8988T (cell line): ENCODE results near the gene USP19.
A peak's percentile ranks its signal among the peaks of the same experiment; 100 is the strongest.

Source experiments
- DNase-seq: peaks from one replicate; pipeline ENCODE4 v3.0.0; 2011

Gene USP19

GRCh38 chr3:49133226-49133951, 12.8 kb upstream of the USP19 start:
- DNase-seq, result peak; percentile 97

GRCh38 chr3:49132437-49133225, 12.0 kb upstream of the USP19 start, which contains the start of gene LAMB2:
LAMB2 (minus strand) TSS chr3:49133050; CDS start chr3:49132867, 183 bp downstream.
- DNase-seq, result peak; percentile 82

GRCh38 chr3:49132073-49132436, 11.4 kb upstream of the USP19 start:
- no peak for DNase-seq

DNA sequence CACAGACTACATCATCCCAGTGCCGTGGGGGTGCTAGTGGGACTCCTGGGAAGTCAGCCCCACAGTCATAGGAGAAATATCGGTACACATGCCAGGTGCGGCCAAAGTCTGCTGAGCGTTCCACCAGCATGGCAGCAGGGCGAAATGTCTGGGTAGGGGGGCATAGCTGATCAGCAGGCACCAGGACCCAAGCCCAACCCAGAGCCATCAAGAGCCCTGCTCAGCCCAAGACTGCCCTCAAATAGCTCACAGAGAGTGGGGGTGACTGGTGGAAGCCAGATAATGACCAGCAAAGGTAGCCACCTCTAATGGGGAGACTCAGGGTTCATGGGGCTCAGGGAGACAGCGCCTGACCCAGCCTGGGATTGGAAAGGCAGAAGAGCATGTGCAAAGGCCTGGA, 11.0 kb upstream of the USP19 start:
- DNase-seq, result no peak

DNA sequence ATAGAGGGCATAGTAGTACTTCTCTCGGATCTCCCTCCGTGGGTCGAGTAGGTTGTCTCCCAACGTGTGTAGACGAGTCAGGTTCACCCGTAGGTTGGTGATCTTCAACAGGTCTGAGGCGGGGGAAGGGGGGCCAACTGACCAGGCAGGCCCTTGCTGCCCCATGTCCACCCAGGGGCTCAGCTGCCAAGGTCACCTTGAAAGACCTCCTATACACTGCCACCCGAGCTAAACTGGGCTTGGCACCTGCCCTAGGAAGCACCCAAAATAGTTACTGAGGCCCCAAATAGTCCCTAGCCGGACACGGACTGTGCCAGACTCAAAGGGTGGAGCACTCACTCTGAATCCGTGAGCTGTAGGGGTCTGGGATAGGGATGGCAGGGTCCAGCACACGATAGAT, 10.4 kb upstream of the USP19 start:
- no peak for DNase-seq

DNA sequence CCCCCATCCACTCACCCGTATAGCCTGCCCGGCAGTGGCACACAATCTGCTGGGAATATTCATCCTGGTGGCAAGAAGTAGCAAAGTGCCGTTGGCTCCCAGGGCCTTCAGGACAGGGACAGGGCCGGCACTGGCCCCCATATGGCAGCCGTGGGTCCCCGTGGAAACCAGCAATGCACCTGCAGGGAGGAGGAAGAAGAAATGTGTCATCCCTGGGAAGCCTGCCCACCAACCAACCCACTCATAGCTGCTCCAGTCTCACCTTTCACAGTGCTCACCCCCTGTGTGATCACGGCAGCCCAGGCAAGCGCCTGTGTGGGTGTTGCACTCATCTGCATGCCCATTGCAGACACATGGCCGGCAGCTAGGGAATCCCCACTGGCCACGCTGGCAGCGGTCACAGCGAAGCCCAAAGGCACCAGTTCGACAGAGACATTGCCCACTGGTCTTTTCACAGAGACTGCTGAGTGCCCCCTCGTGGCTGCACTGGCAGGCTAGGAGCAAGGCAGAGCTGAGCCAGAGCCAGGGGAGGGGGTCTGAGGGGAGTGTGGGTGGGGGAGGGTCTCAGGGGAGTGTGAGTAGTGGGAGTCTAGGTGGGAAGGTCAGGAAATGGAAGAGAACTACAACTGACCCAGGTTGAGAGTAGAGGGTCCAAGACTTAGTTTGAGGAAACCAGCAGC, 4.5 kb upstream of the USP19 start:
- DNase-seq, result peak; percentile 55

DNA sequence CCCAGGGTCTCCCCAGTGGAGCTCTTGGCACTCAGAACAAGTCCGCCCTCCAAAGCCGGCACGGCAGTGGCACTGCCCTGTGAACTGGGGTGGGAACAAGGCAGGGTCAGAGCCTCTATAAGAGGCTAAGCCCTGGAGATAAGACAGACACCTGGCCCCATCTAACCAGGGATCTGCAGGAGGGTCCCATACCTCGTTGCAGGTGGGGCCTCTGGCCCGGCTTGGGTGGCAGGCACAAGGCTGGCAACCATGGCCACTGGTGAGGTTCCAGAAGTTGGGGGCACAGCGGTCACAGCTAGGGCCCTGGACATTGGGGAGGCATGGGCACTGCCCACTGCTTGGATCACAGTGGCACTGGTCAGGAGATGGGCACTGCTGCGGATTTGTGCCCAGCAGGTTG, 3.6 kb upstream of the USP19 start:
- DNase-seq, result no peak

GRCh38 chr3:49123687-49124086, 3.1 kb upstream of the USP19 start:
- DNase-seq, result no peak

DNA sequence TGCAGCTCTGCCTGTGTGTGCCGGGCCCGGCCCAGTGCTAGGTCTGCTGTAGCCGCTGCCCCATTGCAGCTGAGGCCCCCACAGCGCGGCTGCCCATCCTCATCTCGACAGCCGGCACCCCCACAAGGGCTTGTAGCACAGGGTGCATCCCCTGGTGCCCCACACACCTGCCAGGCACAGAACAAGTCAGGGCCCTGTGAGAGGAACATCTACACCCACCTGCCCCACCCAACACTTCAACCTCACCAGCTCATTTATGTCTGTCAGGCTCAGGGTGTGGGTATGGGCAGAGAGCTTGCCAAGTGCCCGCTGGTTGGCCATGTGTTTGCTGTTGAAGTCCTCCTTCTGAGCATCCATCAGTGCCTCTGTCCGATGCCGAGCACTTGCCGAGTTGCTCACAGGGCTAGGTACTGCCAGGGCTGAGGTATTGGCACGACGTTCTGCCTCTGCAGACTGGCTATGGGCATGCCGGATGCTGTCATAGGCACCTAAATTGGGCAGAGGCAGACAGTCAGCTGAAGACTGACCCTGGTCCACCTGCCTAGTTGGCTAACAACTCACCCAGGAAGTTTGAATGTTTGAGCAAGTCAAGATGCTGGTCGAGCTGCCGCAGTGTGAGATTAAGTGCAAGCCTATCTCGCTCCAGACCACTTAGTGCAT, 2.4 kb upstream of the USP19 start:
- DNase-seq, result no peak

DNA sequence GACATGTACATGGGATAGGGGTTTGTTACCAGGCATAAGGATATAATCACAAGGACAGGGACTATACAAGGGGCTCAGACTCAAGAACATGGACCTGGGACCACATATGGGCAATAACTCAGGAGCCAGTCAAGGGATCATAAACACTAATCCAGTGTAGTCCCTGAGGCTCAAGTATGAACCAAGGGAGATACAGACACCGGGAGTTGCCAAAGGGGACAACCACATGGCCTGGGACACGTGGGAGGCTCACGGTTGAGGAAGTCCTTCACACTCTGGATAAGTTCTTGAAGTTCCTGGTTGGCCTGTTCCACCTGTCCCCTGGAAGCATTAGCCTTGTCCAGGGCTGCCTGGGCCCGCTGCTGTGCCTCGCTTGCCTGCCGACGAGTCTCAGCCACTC, 1.8 kb upstream of the USP19 start:
- DNase-seq, result no peak

DNA sequence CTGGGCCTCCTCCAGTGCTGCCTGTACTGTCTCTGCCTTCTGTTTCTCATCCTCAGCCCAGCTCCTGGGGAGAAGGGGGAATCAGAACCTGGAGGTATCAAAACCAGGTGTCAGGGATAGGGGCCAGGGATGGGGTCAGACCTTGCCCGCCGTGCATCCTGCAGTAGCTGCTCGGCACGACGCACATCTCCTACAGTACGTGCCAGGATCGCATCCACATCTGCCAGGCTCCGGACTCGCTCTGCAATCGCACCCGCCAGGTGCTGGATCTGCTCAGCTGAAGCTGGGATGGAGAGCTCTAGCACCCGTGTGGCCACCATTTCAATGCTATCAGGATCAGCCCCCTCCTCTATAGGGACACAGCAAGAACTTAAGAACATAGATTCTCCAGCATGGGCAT, 1.4 kb upstream of the USP19 start:
- DNase-seq, result no peak

DNA sequence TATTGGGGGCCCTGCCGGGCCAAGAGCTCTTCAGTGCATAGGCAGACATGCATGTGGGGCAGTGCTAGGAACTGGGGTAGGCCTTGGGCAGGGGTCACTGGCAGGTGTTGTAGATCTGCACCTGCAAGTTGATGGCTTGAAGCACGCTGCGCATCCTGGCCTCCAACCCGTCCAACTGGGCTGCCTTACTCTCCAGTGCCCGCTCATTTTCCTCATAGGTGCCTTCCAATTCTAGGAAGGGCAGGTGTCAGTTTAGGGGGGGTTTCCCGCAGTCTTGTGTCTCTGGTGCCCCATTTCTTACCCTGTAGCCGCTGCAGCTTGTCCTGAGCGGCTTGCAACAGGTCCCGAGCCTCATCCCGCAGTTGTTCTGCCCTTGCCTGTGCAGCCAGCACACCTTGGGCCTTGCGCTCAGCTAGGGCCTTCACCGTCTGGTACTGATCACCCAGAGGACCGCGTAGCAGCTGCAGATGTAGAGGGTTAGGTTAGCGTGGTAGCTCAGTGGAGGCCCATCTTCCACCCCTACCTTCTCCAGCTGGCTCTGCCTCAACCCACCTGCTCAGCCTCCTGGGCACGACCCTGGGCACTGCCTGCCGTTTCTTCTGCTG, 611 bp upstream of the USP19 start:
- DNase-seq, result no peak

DNA sequence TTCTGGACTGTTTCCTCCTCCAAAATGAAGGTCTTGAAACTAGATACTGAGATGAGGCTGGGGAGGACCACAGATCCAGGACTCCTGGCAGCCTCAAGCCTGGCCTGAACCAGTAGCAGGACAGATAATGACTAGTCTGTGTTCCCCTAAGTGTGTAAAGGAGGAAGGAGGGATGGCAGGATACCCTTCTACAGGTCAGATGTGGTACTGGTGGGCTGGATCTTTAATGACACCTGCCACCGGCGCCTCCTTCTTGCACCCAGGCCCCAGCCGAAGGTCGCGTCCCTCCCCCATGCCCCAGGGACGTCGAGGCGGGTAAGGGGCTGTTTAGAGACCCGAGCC, 556 bp downstream of the USP19 start:
- no peak for DNase-seq

DNA sequence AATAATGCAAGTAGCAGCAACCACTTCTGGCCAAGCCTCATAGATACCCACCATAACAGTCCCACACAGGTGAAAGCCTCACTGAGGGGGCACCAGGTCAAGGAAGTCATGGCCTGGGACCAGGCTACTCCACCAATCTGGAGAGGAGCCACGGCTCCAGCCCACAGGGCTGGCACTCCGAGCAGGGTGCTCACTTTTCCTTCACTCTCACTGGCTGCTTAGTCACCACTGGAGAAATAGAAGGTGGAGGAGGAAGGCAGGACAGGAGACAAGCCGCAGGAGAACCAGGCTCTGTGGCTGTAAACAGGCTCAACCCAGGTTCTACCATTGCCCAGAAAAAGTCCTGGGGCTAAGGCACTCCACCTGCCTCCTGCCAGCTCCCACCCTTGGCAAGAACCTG, 1.2 kb downstream of the USP19 start:
- DNase-seq, result no peak

- DNase-seq, result no peak
Measured at GRCh38 chr3:49119036-49119435, 1.6 kb downstream of the USP19 start.

DNA sequence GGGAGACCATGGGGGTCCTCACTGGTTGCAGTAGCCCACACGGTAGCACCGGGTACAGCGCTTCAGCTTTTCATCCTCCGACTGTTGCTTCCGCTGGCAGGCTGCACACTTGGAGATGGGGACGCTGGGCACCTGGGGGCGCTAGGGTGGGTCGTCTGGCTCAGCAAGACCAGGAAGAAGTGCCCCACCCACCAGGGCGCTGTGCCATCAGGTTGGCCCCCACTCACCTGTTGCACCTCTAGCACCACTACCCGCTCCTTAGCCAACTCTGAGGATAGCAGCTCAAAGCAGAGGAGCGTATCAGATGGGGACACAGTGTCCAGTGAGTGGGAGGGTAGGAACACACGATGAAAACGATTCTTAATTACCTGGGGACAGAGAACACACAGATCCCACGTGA, 8.4 kb downstream of the USP19 start:
- no peak for DNase-seq

- DNase-seq, result no peak
Measured at GRCh38 chr3:49111347-49111746, 9.3 kb downstream of the USP19 start.

DNA sequence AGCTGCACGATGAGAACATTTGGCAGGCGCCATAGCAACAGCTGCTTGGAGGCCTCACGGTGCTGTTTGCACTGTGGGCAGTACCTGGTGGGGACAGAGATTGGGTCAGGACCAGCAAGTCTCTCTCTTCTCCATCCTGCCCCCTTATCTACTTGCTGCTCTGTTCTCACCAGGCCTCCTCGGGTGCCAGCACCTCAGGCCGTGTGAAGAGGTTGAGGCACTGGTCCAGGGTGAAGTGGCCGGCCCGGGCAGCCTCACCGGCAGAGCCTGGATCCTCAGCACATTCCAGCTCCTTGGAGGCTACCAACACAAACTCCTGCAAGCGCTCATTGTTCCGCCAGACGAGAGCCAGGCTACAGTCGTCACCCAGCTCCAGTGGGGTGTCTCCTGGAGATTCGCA, 9.8 kb downstream of the USP19 start:
- no peak for DNase-seq

GRCh38 chr3:49108346-49108745, 12.3 kb downstream of the USP19 start:
- DNase-seq, result no peak

GRCh38 chr3:49104427-49105291, 16.0 kb downstream of the USP19 start, which contains the start of gene QARS1:
QARS1 (minus strand) TSS chr3:49104757; CDS start chr3:49104733, 24 bp downstream.
- DNase-seq, result peak; percentile 94

DNA sequence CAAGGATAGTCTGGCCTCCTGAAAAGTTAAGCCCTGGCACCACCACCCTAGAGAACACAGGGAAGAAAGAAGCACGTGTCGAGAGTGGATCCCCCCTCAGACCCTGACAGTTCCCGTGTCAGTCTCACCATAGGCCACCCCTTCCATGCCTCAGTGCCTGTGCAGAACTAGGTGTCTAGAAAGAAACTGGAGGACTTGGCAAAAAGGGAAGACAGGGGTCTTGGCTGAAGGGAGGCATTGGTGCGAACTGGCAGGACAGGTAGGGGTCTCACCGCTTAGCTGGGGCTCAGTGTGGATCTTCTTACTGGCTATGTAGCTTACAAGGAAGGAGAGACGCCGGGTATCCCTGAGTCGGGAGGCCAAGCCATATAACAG, 16.6 kb downstream of the USP19 start:
- no peak for DNase-seq

DNA sequence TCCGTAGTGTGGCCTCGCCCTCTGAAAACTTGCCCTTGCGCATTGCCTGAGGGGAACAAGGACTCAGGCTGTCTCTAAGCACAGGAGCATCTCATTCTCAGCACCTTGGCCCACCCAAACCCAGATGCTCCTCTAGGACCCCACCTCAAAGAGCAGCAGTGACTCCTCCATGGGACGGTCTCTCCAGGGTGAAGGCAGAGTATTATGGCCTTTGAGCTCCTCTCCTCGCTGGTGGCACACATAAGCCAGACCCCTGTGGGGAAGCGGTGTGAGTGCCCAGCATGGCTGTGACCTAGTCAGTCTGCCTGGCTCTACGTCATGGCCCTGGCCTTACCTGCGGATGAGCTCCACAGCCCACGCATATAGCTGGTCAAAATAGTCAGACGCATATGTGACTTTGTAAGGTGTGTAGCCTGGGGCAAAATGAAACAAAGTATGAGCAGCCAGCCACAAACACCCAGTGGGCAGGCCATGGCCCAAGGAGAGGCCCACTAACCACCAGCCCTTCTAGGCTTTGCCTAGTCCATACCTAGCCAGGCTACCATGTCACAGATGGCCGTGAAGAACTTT, 20.5 kb downstream of the USP19 start:
- no peak for DNase-seq
